ENCODE data around the gene CEMIP.

Gene CEMIP

DNA sequence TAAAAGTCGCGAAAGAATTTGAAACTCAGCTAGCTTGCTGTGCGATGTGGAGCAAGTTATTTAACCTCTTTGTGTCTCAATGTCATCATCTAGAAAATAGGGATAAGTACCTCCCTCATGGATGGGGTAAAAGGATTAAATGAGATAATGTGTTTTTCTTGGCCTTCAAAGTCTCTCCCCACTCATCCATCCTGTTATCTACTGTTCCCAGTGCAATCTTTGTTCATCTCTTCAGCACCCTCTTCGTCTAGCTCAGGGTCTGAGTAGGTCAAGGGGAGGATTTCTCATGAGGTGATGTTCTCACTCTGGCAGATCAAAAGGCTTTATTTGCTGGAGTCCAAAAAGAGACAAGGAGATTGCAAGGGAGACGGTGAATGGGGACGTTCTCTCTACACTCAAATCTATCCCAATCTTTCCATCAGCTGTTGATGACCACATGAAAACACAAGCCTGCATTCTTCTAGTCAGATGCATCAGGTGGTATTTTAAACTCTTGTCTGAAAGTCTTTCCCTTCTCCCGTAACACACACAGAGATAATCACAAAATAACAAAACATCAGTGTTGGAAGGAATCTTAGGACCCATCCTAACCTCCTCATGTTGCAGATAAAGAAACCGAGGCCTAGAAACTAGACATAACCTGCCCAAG is 209.1 kb downstream of the CEMIP start:
- DNase-seq: no peak

DNA sequence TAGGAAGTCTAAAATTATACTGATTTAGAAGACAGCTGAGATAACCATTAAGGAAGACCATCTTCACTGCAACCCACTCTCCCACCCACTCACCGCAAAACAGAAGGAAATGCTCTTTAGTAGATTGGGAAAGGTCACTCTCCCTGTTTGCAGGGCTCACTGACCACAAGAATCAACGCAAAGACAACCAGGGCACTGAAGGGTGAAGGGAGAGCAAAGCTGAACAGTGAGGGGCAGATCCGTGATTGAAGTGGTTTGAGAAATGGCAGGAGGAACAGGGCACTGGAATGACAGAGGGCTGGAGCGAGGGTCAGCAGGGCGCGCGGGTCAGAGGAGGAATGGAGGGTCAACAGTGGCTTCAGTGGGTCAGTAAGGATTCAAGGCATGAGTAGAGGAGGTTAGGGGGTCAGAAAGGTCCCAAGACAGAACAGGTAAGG is 209.9 kb downstream of the CEMIP start:
- no peak for DNase-seq

DNA sequence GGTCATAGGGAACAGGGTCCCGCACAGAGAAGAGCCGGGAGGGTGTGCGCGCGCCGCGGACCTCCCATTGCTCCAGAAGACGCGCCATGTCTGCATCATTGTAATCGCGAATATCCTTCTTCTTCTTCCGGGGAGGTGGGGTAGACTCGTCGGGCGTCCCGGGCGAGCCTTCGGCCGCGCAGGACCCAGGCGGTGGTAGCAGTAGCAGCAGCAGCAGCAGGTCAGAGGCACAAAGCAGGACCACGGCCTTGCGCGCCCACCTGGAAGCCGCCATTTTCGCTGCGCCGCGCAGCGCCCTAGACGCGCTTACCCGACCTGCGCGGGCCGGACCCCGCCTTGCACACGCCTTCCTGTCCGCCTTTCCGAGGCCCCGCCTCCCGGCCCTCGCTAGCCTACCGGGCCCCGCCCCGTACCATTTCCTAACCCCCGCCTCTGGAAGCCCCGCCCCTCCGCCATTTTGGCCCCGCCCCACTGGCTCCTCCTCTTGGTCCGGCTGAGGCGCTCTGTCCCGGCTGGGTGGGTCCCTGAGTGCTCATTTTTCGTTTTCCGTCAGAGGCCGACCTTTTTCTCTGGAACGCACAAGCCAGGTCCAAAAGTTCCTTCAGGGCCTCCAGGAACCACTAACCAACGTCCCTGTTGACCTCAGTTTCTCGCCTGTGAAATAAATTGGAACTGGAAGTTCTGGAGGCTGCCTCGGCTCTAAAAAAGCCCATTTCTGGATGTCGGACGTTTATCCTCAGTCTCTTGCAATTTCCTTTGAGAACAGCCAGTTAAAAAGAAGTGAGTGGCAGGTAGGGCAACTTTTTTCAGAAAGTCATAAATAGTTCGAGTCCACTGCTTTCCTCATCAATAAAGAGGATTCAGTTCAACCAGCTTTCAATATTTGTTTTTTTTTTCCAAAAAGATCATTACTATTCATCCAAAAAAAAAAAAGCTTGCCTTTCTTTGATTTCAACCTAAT is 210.6 kb downstream of the CEMIP start, which contains the start of gene MESD:
MESD (minus strand) TSS at position 302 of the 961 bp plus-strand sequence; CDS start at position 274, 28 bp downstream.
- peak; percentile 94 for DNase-seq

DNA sequence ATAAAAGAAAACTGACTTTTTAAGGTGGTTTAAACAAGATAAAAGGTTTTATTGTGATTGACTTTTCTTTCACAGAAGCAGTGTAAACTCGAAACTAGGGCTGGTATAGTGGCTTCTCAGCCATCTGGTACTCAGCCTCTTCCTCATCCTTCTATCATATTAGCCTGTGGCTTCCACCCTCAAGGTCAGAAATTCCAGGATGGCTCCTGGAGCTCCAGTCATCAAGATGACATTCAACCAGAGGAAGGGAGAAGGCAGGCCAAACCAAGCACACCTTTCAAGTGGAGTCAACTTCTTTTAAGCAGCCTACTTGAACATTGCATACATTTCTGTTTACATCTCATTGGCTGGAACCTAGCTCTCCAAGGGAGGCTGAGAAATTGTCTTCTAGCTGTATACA is 211.8 kb downstream of the CEMIP start:
- DNase-seq: no peak

DNA sequence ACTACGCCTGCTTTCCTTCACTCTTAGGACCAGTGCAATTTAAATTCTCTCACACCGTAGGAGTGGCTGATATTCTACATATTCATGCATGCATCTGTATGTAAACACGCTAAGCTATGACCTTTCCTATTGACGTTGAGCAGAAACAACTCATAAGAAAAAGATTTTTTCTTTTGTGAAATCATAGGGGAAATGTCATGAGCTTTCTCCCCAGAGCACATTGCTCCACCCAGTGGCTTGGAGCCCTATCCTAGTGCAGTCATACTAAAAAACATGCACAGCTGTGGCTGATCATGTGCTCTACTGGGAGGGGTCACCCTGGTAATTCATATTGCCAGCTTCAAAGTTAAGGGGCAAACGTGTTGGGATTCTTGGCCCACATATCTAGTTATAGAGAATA is 212.3 kb downstream of the CEMIP start:
- DNase-seq: no peak

DNA sequence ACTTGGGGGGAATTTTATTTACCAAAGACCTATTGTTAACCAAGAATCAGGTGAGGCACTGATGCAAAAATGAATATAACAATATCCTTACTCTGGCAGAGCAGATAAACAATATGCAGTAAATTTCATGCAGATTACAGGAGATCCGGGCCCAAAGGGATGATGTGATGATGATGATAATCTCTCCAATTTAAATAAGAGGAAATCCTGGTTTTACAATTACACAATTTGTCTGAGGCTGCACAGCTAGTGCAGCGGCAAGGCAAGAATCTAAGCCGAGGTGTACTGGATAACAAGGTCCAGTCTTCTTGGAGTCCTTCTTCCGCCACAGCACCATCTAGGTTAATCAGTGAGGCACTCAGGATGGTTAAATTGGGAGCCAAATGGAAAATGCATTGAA is 212.8 kb downstream of the CEMIP start:
- no peak for DNase-seq

DNA sequence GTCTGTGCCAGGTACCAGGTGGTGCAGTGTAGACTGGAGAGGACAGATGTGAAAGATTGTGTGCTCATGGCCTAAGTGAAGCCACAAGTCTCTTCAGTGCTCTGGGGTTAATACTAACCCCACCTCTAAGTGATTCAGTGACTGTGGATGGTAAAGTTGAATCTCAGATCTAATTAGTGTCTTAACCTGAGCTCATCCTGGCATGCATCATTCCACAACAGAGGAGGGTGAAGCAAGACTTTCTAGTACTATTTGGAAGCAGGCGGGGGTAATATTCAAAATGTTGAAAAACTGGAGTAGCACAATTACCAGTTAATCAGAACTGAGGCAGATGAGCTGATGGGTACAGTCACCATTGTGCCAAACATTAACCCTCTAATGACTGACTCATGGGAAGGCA is 213.3 kb downstream of the CEMIP start:
- no peak for DNase-seq

DNA sequence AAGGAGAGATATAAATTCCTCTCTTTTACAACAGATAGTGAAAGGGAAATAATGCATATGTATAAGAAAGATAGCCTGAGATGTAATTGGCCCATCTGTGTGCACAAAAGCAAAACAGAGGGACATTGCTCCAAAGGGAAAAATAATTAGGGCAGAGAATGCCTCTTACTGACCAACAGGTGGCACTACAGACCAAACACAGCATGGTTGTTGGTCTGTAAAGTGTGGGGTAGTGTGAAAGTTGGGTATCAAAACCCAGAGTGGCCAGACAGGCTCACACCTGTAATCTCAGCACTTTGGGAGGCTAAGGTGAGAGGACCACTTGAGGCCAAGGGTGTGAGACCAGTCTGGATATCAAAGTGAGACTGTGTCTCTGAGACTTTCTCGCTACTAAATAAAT is 217.1 kb downstream of the CEMIP start:
- DNase-seq: no peak

DNA sequence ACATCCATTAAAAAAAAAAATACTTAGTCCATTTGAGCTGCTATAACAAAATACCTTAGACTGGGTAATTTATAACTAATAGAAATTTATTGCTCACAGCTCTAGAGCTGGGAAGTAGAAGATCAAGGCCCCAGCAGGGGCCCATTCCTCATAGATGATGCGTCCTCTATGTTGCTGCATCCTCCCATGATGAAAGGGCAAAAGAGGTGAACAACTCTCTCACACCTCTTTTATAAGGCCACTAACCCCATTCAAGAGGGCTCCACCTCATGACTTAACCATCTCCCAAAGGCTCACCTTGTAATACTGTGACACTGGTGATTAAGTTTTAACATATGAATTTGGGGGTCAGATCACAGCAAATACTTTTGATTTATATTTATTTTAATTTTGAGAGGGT is 218.5 kb downstream of the CEMIP start:
- no peak for DNase-seq

DNA sequence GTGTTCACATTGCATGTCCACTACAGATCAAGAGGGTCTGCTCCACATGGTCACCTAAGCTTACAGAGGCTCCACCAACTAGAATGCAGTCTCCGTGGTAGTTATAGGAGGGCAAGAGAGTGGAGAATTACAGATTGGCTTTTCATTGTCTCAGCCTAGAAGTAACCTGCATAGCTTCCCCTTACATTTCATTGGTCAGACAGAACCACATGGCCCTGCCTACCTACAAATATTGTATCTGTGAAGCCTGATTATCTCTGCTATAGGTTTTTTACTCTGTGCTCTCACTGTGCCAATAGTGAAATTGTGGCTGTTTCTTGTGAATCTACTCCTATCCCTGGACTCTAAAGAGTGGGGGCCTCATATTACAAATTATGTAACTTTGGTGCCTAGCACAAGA is 219.1 kb downstream of the CEMIP start:
- DNase-seq: no peak

DNA sequence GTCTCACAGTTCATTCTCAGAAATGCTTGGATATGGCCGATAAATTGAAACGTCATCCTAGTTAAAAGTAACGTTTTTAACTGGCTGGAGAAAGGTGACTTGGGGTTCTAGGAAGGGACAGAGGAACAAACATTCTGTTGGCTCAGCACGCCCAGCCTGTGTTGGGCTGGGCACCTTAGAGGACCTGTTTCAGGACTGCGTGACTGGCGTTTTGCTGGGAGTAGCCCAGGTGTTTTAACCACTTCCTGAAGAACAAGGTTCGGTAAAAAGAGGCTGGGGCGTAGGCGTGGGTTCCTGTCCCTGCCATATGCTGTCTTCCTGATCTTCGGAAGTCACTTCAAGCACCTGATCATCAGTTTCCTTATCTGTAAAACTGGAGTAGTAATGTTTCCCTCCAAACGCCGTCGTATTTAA is 220.5 kb downstream of the CEMIP start:
- DNase-seq: peak; percentile 35

DNA sequence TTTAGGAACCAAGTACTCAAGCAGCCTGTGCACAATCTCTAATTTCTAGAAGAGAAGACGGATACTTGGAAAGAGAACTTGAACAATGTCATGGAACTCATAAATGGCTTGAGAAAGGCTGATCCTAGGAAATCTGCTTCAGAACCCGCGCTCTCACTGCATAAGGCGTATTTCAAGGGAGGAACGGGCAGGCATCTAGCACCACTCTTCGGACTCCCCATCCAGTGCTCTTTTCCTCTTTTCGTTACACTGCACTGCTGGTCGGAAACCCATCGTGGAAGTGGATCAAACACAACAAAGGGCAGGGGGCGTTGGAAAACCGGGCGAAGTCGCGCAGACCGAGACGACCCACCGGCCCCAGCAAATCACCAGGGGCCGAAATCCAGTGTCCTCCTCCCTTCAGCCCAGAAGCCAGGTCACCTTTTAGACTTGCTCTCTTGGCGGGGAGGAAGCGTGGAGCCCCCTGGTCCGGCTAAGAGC is 221.0 kb downstream of the CEMIP start:
- no peak for DNase-seq

DNA sequence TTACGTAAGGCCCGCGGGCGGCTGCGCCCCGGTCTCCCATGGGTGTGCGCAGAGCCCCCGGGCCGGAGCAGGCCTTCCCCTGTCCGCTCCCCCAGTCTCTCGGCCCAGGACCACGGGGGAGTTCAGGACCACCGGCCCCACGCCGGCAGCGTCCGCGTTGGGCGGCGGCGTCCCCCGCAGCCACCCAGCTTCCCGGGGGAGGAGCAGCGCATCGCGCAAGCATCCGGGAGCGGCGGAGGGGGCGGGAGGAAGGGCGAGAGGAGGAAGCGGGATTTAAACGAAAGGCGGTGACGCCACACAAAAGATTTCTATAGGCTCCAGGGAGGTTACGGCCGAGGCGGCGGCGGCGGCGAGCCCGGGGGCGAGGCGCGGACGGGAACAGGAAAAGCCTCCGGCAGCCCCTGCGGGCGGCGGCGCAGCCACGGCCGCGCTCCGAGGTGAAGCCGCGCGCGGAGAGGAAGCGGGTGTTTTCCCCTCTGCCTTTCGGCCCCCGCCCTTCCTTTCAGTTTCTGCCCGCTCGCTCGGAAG is 221.5 kb downstream of the CEMIP start, which contains the start of gene TLNRD1:
TLNRD1 (plus strand) TSS at position 300 of the 528 bp plus-strand sequence. CDS start 1,349 bp downstream, outside the sequence.
- DNase-seq: peak; percentile 73
